Breast epithelium (tissue), 4 donors: ENCODE results near the gene PHACTR1. TPM values are rescaled to one million over a fixed set of nuclear protein-coding genes. Genes with fewer than 3 reads are reported as not detected.
"Not testable (repeated sequence)": the region's sequence is repeated elsewhere in the genome, so short reads cannot be mapped to it uniquely, and the experiment has no call there.

ENCODE experiments used
- DNase-seq, 2 donors: peaks; one replicate each; pipeline ENCODE4 v3.0.0-alpha.2; 2019; ENCODE audit warnings: low spot score in 2 of 2
- H3K27ac ChIP-seq, 2 donors: fragments of 200-600 bp; sonication (generic) in 1 of 2; one replicate each; pipeline ENCODE4 v1.5.1; 2016 to 2019; ENCODE audit warnings: mild to moderate bottlenecking in 1 of 2
- H3K27me3 ChIP-seq, 2 donors: fragments of 200-600 bp; sonication (generic) in 1 of 2; one replicate each; pipeline versions ENCODE4 v1.5.1 to v1.6.0; 2017 to 2019; ENCODE audit warnings: control low read depth in 1 of 2, mild to moderate bottlenecking in 1 of 2
- H3K36me3 ChIP-seq: fragments of 200-600 bp; one replicate; pipeline ENCODE4 v1.5.1; 2019
- H3K4me1 ChIP-seq, 2 donors: fragments of 200-600 bp; sonication (generic); one replicate each; pipeline ENCODE4 v1.5.1; 2016 to 2019; ENCODE audit warnings: control low read depth in 1 of 2
- H3K4me3 ChIP-seq, 3 donors: fragments of 200-600 bp; sonication (generic); 1 replicate in 2 of 3; 2 replicates in 1 of 3; pipeline ENCODE4 v1.5.1; 2016 to 2019; ENCODE audit warnings: mild to moderate bottlenecking in 3 of 3, moderate library complexity in 2 of 3
- H3K9me3 ChIP-seq, 2 donors: fragments of 200-600 bp; sonication (generic) in 1 of 2; one replicate each; pipeline ENCODE4 v1.5.1; 2016 to 2019; ENCODE audit warnings: control low read depth in 1 of 2
- POLR2A ChIP-seq: fragments of 450-650 bp; IDR thresholded peaks from one replicate; pipeline ENCODE4 v1.6.1; 2016; ENCODE audit warnings: antibody characterized with exemption, mild to moderate bottlenecking, moderate library complexity
- POLR2AphosphoS5 ChIP-seq, 3 donors: sonication (generic); formaldehyde crosslinking; IDR thresholded peaks; one replicate each; pipeline ENCODE4 v1.6.1; 2017; ENCODE audit warnings: antibody characterized with exemption in 3 of 3
- intact Hi-C: fragments of 100-400 bp; cut with DNase I; formaldehyde crosslinking; loops from one replicate; pipeline ENCODE4 v1.15.1; 2023; ENCODE audit warnings: low total_unique reads
- total RNA-seq, 3 donors: library from RNA; depleted of rRNA; stranded (reverse); fragments of >200 nt; gene quantifications; one replicate each; pipeline ENCODE4 v1.1.0, GENCODE V29; 2016
- TF ChIP-seq, protein P1 (sequence below), 3 donors: fragments of 450-650 bp; IDR thresholded peaks; one replicate each; pipeline ENCODE4 v1.5.1; 2016 to 2017; ENCODE audit warnings: antibody characterized with exemption in 3 of 3, mild to moderate bottlenecking in 3 of 3, moderate library complexity in 3 of 3

PHACTR1 gene
- total RNA-seq, 3 donors from 2014 or later = 4.1 to 5.6 (median 4.6) TPM

DNA sequence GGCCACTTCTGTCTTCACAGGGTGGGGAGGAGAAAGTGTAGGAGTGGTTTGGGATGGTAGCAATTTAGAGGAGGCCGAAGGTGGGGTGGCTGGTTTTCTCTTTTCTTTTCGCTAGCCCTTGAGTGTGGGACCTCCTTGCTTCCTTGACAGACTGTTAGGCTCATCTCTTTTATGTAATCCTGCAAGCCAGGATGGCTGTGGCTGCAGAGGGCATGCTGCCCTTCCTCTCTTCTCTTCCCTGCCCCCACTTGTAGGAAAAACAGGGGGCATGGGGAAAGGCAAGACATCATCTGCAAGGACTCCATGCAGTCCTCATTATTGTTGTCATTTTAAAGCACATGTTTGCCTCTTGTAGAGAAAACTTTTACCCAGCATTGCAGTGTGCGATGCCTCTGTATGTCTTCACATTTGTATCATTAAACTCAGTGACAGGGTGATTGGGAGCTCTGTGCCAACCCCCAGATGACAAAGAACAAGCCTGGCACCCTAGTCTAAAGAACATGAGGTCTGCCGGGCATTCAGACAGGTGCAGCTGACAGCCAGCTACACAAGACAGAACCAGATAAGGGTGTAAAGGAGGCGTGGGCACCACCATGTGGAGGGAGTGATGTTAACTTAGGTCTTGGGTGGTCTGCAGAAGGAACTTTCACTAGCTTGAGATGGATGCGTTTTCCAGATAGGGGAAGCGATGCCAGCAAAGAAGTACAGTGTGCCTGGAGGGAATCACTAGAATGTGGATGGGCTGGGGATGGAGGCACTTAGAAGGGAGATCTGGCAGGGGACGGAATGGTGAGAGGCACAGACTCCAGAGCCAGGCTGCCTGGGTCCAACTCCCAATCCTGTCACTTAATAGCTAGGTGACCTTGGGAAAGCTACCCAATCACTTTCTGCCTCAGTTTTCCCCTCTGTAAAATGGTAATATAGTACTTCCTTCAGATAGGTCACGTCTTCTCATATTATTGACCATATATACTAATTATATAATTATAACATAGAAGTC is 404.2 kb downstream of the PHACTR1 start:
- intact Hi-C loops = no loop called here
- no peak for TF ChIP-seq POLR2AphosphoS5 (IDR thresholded peaks at IDR 0.05)
- no peak for TF ChIP-seq POLR2A
- TF ChIP-seq, protein P1, sequence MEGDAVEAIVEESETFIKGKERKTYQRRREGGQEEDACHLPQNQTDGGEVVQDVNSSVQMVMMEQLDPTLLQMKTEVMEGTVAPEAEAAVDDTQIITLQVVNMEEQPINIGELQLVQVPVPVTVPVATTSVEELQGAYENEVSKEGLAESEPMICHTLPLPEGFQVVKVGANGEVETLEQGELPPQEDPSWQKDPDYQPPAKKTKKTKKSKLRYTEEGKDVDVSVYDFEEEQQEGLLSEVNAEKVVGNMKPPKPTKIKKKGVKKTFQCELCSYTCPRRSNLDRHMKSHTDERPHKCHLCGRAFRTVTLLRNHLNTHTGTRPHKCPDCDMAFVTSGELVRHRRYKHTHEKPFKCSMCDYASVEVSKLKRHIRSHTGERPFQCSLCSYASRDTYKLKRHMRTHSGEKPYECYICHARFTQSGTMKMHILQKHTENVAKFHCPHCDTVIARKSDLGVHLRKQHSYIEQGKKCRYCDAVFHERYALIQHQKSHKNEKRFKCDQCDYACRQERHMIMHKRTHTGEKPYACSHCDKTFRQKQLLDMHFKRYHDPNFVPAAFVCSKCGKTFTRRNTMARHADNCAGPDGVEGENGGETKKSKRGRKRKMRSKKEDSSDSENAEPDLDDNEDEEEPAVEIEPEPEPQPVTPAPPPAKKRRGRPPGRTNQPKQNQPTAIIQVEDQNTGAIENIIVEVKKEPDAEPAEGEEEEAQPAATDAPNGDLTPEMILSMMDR (IDR thresholded peaks at IDR 0.05) = no peak
- Histone ChIP-seq H3K27me3 (no peaks in the 10 kb centered on the region), H3K9me3 (no peaks in the 10 kb centered on the region), H3K27ac (no peak overlapping the region), H3K36me3 (no peaks in the 10 kb centered on the region), H3K4me3 (no peak overlapping the region), H3K4me1 (no peaks in the 10 kb centered on the region)
- DNase-seq = no peak

DNA sequence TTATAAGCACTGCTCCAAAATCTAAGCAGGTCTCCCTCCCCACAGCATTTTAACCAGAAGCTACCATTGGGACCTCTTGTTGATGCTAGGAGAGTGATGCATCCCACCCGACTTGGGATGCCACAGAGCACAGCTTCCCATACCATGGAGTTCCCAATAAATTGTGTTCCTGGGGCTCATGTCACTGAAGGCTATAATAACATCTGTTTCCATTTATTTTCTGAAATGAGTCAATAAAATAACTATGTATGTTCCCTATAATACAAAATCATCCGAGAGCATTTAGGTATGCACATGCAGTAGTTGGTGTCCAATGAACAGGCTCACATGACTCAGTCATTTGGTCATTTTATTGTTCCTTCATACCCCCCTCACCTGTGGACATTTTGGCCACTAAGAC is 407.6 kb downstream of the PHACTR1 start:
- Histone ChIP-seq H3K27ac (no peak overlapping the region), H3K4me3 (no peak overlapping the region), H3K4me1 (no peaks in the 10 kb centered on the region), H3K27me3 (no peaks in the 10 kb centered on the region), H3K36me3 (no peaks in the 10 kb centered on the region), H3K9me3 (no peaks in the 10 kb centered on the region)
- intact Hi-C loops = no loop called here
- TF ChIP-seq POLR2AphosphoS5 (IDR thresholded peaks at IDR 0.05) = no peak
- TF ChIP-seq POLR2A = no peak
- TF ChIP-seq, protein P1 (IDR thresholded peaks at IDR 0.05) = no peak
- DNase-seq = no peak

DNA sequence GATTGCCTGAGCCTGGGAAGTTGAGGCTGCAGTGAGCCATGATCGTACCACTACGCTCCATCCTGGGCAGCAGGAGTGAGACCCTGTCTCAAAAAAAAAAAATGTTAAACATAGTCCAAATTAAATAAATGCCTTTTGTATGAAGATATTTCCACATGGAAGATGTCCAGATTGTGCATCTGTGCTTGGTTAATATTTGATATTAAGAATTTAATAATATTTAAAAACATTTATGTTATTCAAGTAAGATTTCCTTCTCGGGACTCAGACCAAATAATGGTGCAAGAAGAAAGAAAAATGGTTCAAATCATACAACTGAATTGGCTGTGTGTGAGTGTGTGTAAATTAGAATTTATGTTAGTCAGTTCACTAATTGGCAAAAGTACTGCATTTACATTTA is 409.3 kb downstream of the PHACTR1 start:
- no peaks in the 10 kb centered on the region for H3K36me3 ChIP-seq
- intact Hi-C loops = no loop called here
- H3K9me3 ChIP-seq = no peaks in the 10 kb centered on the region
- H3K4me1 ChIP-seq = no peaks in the 10 kb centered on the region
- no peak overlapping the region for H3K27ac ChIP-seq
- no peak for DNase-seq
- no peaks in the 10 kb centered on the region for H3K27me3 ChIP-seq
- TF ChIP-seq, protein P1 (IDR thresholded peaks at IDR 0.05) = no peak
- TF ChIP-seq POLR2A (no peak), POLR2AphosphoS5 (IDR thresholded peaks at IDR 0.05) (no peak)
- H3K4me3 ChIP-seq = no peak overlapping the region

DNA sequence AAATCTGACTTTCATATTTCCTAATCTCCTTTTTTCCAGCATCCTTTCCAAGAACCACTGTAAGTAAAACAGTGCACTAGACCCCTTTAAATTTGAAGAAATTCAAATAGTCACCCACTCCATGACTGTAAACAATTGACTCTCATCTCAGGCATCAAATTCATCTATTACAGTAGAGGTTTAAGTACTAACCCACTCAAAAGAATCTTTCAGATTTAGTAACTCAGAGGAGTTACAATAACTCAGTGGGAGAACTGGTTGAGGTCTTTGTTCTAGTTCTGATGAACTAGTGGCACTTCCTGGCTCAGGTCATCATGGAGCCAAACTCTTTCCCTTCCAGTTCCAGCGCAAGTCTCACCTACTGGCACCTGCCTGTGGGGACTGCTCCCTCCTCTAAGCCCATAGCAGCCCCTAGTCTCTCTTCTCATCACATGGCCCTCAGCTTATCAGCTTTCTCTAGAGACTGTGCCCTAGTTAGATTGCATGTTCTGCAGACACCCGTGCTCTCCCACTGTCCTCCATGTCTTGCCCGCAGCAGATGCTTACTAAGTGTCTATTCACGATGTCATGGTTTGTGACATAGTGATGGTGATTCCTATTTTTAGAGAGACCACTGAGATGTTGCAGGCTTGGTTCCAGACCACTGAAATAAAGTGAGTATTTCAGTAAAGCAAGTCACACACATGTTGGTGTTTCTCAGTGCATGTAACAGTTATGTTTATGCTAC is 415.5 kb downstream of the PHACTR1 start:
- no peak for TF ChIP-seq POLR2AphosphoS5 (IDR thresholded peaks at IDR 0.05)
- TF ChIP-seq, protein P1 (IDR thresholded peaks at IDR 0.05) = no peak
- no peak for DNase-seq
- Histone ChIP-seq H3K36me3 (no peaks in the 10 kb centered on the region), H3K4me3 (no peak overlapping the region), H3K4me1 (no peaks in the 10 kb centered on the region), H3K27me3 (no peaks in the 10 kb centered on the region), H3K9me3 (no peaks in the 10 kb centered on the region), H3K27ac (no peak overlapping the region)
- intact Hi-C loops = no loop called here

DNA sequence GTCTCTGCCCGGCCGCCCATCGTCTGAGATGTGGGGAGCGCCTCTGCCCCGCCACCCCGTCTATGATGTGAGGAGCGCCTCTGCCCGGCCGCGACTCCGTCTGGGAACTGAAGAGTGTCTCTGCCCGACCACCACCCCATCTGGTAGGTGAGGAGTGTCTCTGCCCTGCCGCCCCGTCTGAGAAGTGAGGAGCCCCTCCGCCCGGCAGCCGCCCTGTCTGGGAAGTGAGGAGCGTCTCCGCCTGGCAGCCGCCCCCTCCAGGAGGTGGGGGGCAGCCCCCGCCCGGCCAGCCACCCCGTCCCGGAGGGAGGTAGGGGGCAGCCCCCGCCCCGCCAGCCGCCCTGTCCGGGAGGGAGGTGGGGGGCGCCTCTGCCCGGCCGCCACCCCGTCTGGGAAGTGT is 417.3 kb downstream of the PHACTR1 start:
- H3K4me3 ChIP-seq, H3K9me3 ChIP-seq, H3K36me3 ChIP-seq, H3K27ac ChIP-seq, intact Hi-C loops, DNase-seq, H3K4me1 ChIP-seq, H3K27me3 ChIP-seq: not testable (repeated sequence)
